H9 (cell line): ENCODE measurements around the gene USP49. TPM values are rescaled to one million over a fixed set of nuclear protein-coding genes. Genes with fewer than 3 reads are reported as not detected.
A peak's percentile ranks its signal among the peaks of the same experiment; 100 is the strongest.

Experiments used
- DNase-seq: peaks from one replicate; pipeline ENCODE4 v3.0.0-alpha.2; 2017
- H2AFZ ChIP-seq: one replicate; pipeline ENCODE4 v1.6.1; 2013; ENCODE audit warnings: mild to moderate bottlenecking, low read length, control low read depth, moderate library complexity
- H2AK5ac ChIP-seq: 2 replicates; pipeline ENCODE4 v1.6.1; 2013; ENCODE audit warnings: low read length, control low read depth, mixed read lengths; ENCODE audit not compliant: insufficient read length
- H2BK120ac ChIP-seq: one replicate; pipeline ENCODE4 v1.6.1; 2013; ENCODE audit warnings: low read depth, mild to moderate bottlenecking, low read length, control low read depth, inconsistent platforms; ENCODE audit not compliant: poor library complexity, severe bottlenecking
- H2BK12ac ChIP-seq: 2 replicates; pipeline ENCODE4 v1.6.1; 2013; ENCODE audit warnings: low read length, control low read depth, mixed read lengths, low read depth; ENCODE audit not compliant: insufficient read length
- H2BK15ac ChIP-seq: 2 replicates; pipeline ENCODE4 v1.6.1; 2013; ENCODE audit warnings: low read depth, low read length, control low read depth
- H2BK20ac ChIP-seq: one replicate; pipeline ENCODE4 v1.6.1; 2013; ENCODE audit warnings: low read depth, mild to moderate bottlenecking, low read length, control low read depth, inconsistent platforms; ENCODE audit not compliant: poor library complexity, severe bottlenecking
- H2BK5ac ChIP-seq: 2 replicates; pipeline ENCODE4 v1.6.1; 2013; ENCODE audit warnings: low read length, control low read depth, mixed read lengths; ENCODE audit not compliant: insufficient read length
- H3K14ac ChIP-seq: 2 replicates; pipeline ENCODE4 v1.6.1; 2013; ENCODE audit warnings: low read length, control low read depth; ENCODE audit not compliant: insufficient read depth
- H3K18ac ChIP-seq: 2 replicates; pipeline ENCODE4 v1.6.1; 2013; ENCODE audit warnings: low read depth, mild to moderate bottlenecking, mixed read lengths, low read length, control low read depth; ENCODE audit not compliant: insufficient read length
- H3K23ac ChIP-seq: 2 replicates; pipeline ENCODE4 v1.6.1; 2013; ENCODE audit warnings: low read length, control low read depth, mixed read lengths, low read depth; ENCODE audit not compliant: insufficient read length
- H3K23me2 ChIP-seq: 2 replicates; pipeline ENCODE4 v1.6.1; 2013; ENCODE audit warnings: low read depth, mild to moderate bottlenecking, mixed read lengths, low read length, control low read depth; ENCODE audit not compliant: insufficient read length, poor library complexity, severe bottlenecking
- H3K27ac ChIP-seq: 2 replicates; pipeline ENCODE4 v1.5.1; 2013; ENCODE audit warnings: low read length, control low read depth, mixed read lengths, low read depth; ENCODE audit not compliant: insufficient read length
- H3K27me3 ChIP-seq: 2 replicates; pipeline ENCODE4 v1.6.1; 2013; ENCODE audit warnings: low read length, control low read depth, inconsistent platforms; ENCODE audit not compliant: insufficient read depth
- H3K4ac ChIP-seq: 2 replicates; pipeline ENCODE4 v1.6.1; 2013; ENCODE audit warnings: low read depth, mild to moderate bottlenecking, control low read depth, inconsistent platforms, low read length, moderate library complexity
- H3K4me1 ChIP-seq: 2 replicates; pipeline ENCODE4 v1.6.1; 2013; ENCODE audit warnings: low read length, control low read depth, inconsistent platforms; ENCODE audit not compliant: insufficient read depth
- H3K4me2 ChIP-seq: 2 replicates; pipeline ENCODE4 v1.6.1; 2013; ENCODE audit warnings: low read length, control low read depth, mixed read lengths; ENCODE audit not compliant: insufficient read length, insufficient read depth
- H3K56ac ChIP-seq: 2 replicates; pipeline ENCODE4 v1.6.1; 2013; ENCODE audit warnings: low read depth, mild to moderate bottlenecking, mixed read lengths, low read length, control low read depth; ENCODE audit not compliant: insufficient read length
- H3K79me1 ChIP-seq: 2 replicates; pipeline ENCODE4 v1.6.1; 2013; ENCODE audit warnings: low read depth, mild to moderate bottlenecking, moderate library complexity, low read length, control low read depth, inconsistent platforms; ENCODE audit not compliant: insufficient read depth, poor library complexity, severe bottlenecking
- H3K79me2 ChIP-seq: 2 replicates; pipeline ENCODE4 v1.6.1; 2013; ENCODE audit warnings: low read length, control low read depth, inconsistent platforms; ENCODE audit not compliant: insufficient read depth
- H3K9ac ChIP-seq: 2 replicates; pipeline ENCODE4 v1.6.1; 2013; ENCODE audit warnings: low read length, control low read depth, mixed read lengths; ENCODE audit not compliant: insufficient read length; ENCODE audit errors: extremely low read depth
- H3K9me3 ChIP-seq: one replicate; pipeline ENCODE4 v1.6.1; 2013; ENCODE audit warnings: low read depth, low read length, inconsistent platforms; ENCODE audit not compliant: control insufficient read depth
- H3T11ph ChIP-seq: one replicate; pipeline ENCODE4 v1.6.1; 2013; ENCODE audit warnings: mild to moderate bottlenecking, low read length, control low read depth, inconsistent platforms
- H4K20me1 ChIP-seq: one replicate; pipeline ENCODE4 v1.6.1; 2013; ENCODE audit not compliant: control insufficient read depth, insufficient read length, insufficient read depth
- H4K5ac ChIP-seq: 2 replicates; pipeline ENCODE4 v1.6.1; 2013; ENCODE audit warnings: low read depth, mild to moderate bottlenecking, mixed read lengths, low read length, control low read depth; ENCODE audit not compliant: insufficient read length
- H4K8ac ChIP-seq: replicated peaks from 2 replicates; pipeline ENCODE4 v1.6.1; 2013; ENCODE audit warnings: low read length, control low read depth, mixed read lengths, low read depth; ENCODE audit not compliant: insufficient read length
- H4K91ac ChIP-seq: 2 replicates; pipeline ENCODE4 v1.6.1; 2013; ENCODE audit warnings: low read depth, mild to moderate bottlenecking, moderate library complexity, mixed read lengths, low read length, control low read depth; ENCODE audit not compliant: insufficient read length
- H3K27ac Mint-ChIP-seq, 3 experiments: 2 replicates in 2 of 3; 3 replicates in 1 of 3; pipeline ENCODE4 v1.8.0; 2020 to 2021; ENCODE audit warnings: mixed read lengths in 3 of 3, mild to moderate bottlenecking in 1 of 3, moderate library complexity in 1 of 3
- H3K27me3 Mint-ChIP-seq: 2 replicates; pipeline ENCODE4 v1.8.0; 2021; ENCODE audit warnings: low read depth, mild to moderate bottlenecking, moderate library complexity, mixed read lengths
- H3K36me3 Mint-ChIP-seq, 3 experiments: 2 replicates in 2 of 3; 3 replicates in 1 of 3; pipeline ENCODE4 v1.8.0; 2020 to 2021; ENCODE audit warnings: low read depth in 3 of 3, mixed read lengths in 3 of 3; ENCODE audit not compliant: insufficient read depth in 1 of 3
- H3K4me1 Mint-ChIP-seq, 2 experiments: 2 replicates each; pipeline ENCODE4 v1.8.0; 2020; ENCODE audit warnings: mixed read lengths in 2 of 2
- H3K4me3 Mint-ChIP-seq, 2 experiments: 2 replicates in 1 of 2; 3 replicates in 1 of 2; pipeline ENCODE4 v1.8.0; 2020 to 2021; ENCODE audit warnings: mild to moderate bottlenecking in 2 of 2, mixed read lengths in 2 of 2, moderate library complexity in 1 of 2
- H3K9me3 Mint-ChIP-seq, 2 experiments: 2 replicates in 1 of 2; 3 replicates in 1 of 2; pipeline ENCODE4 v1.8.0; 2020; ENCODE audit warnings: mild to moderate bottlenecking in 2 of 2, mixed read lengths in 2 of 2, moderate library complexity in 1 of 2
- CTCF ChIP-seq: fragments of 200-600 bp; sonication (generic); conservative IDR thresholded peaks from 3 replicates; pipeline ENCODE4 v1.8.0; 2021; ENCODE audit warnings: antibody characterized with exemption, mild to moderate bottlenecking
- WGBS: extraction: QIAGEN DNeasy Blood & Tissue Kit; methylation state at CpG from one replicate; pipeline ENCODE4 v1.1.7; 2013; ENCODE audit warnings: missing lambda C conversion rate, low lambda C conversion rate, mixed read lengths; ENCODE audit not compliant: insufficient read length; ENCODE audit errors: extremely low coverage; 5-methylcytosine and 5-hydroxymethylcytosine counted together
- total RNA-seq: library from RNA; stranded (reverse); gene quantifications from 2 replicates; pipeline ENCODE4 v1.2.1, GENCODE V29; 2021

USP49 gene
- total RNA-seq, 1 experiment from 2014 or later: 19.0 TPM

- H2BK15ac ChIP-seq: no peak within 1 kb of the TSS
- H3K4ac ChIP-seq: peak within 1 kb of the TSS; percentile 39; the same call in 1 of the 2 replicates
- Mint-ChIP-seq H3K4me1 (peaks cover 21 to 31% of the 10 kb centered on the region in 2 experiments), H3K9me3 (no peaks in the 10 kb centered on the region; a peak in 1 of 5 replicates), H3K36me3 (peaks cover 21 to 43% (median 36%) of the 10 kb centered on the region in 3 experiments; a peak in 6 of 7 replicates), H3K27ac (peak within 1 kb of the TSS; percentile 100), H3K4me3 (peak within 1 kb of the TSS; percentile 97 to 100), H3K27me3 (no peaks in the 10 kb centered on the region)
- peak within 1 kb of the TSS; percentile 90 for H3K4me2 ChIP-seq
- H3K27ac ChIP-seq: peak within 1 kb of the TSS; percentile 83
- no peak within 1 kb of the TSS for H4K5ac ChIP-seq
- peak within 1 kb of the TSS; percentile 45 for H3K56ac ChIP-seq
- H4K20me1 ChIP-seq: no peaks in the 10 kb centered on the region
- peak within 1 kb of the TSS; percentile 91 for H2BK120ac ChIP-seq
- H3K18ac ChIP-seq: peak within 1 kb of the TSS; percentile 99
- no peak within 1 kb of the TSS for H2AK5ac ChIP-seq
- no peak within 1 kb of the TSS for H4K8ac ChIP-seq
- H2BK20ac ChIP-seq: no peak within 1 kb of the TSS
- peak within 1 kb of the TSS; percentile 99 for H2AFZ ChIP-seq
- no peaks in the 10 kb centered on the region for H3K4me1 ChIP-seq
- H4K91ac ChIP-seq: peak within 1 kb of the TSS; percentile 4
- H2BK5ac ChIP-seq: peak within 1 kb of the TSS; percentile 46
- peaks cover 9% of the 10 kb centered on the region for H3K79me1 ChIP-seq
- no peak within 1 kb of the TSS for H3K23ac ChIP-seq
- H3K27me3 ChIP-seq: no peaks in the 10 kb centered on the region
- peak within 1 kb of the TSS; percentile 99 for H3K9ac ChIP-seq
- H3T11ph ChIP-seq: peak within 1 kb of the TSS; percentile 87
- TF ChIP-seq CTCF: peak; percentile 99; the same call in 2 of the 3 replicates
- H2BK12ac ChIP-seq: no peak within 1 kb of the TSS
- peak; percentile 91 for DNase-seq
- H3K23me2 ChIP-seq: peaks cover 11% of the 10 kb centered on the region
- peaks cover 38% of the 10 kb centered on the region; the same call in 1 of the 2 replicates for H3K79me2 ChIP-seq
- peak within 1 kb of the TSS; percentile 96 for H3K14ac ChIP-seq
- no peaks in the 10 kb centered on the region for H3K9me3 ChIP-seq
- WGBS: no CpG with 5 or more reads among the region's 55 CpGs
Observed at GRCh38 chr6:41920921-41921711, 25.9 kb upstream of the USP49 start, which contains the start of the genes BYSL and MED20. TSS of gene BYSL (plus strand) at chr6:41921499. CDS start at chr6:41921563, 64 bp downstream. TSS of gene MED20 (minus strand) at chr6:41921139. CDS start at chr6:41921018, 121 bp downstream.
